AML-193 (cell line): ENCODE results near the gene CEP131.

Experiments used
- DNase-seq, 2 experiments: peaks; one replicate each; lab custom pipeline; 2025; lab: John Stamatoyannopoulos, UW

CEP131 gene

DNA sequence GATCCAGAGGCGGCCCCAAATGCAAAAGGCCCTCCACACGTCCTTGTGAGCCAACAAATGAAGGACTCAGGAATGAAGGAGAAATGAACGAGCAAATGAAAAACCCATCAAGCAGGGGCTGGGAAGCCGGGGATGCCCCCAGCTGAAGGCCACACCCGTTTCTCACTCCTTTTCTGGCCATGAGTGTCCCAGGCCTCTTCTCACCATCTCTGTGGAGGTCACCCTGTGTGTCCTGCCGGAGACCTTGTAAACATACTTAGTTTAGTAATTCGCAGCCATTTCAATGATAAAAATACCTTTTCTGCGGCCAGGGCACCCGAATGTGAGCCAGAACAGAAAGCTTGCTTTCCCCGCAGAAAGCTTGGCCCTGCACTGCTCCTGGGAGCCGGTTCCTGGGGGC is 35.6 kb downstream of the CEP131 start:
- DNase-seq = no peak

DNA sequence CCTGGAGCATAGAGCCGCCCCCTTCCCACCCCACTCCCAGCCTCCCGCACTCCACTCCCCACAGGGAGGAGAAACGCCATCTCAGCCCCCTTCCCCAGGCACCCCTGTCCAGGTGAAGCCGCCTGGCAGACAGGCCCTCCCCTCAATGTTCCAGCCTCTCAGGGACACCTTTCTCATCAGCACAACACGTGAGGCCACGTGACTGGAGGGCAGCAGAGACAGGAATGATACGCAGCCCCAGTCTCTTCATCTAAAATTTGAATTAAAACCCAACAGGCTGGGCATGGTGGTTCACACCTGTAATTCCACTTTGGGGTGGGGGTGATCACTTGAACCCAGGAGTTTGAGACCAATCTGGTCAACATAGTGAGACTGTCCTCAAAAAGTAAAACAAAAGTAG is 36.6 kb downstream of the CEP131 start:
- no peak for DNase-seq

DNA sequence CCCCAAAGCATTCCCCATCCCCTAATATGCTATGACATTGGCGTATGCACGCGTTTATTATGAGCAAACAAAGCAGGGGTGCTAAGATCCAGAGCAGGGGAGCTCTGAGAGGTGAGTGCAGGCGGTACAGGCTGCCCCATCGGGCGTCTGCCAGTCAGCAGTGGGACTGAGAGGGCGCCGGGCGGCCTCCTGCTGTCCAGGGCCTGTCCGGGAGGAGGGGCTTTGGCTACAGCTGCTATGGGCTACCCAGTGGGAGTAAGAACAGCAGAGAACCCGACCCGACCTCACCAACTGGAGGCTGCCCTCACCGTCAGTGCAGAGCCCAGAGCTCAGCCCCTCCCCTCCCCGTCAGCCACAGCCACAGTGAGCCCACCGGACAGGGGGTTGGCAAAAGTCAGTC is 38.2 kb downstream of the CEP131 start:
- DNase-seq = no peak

DNA sequence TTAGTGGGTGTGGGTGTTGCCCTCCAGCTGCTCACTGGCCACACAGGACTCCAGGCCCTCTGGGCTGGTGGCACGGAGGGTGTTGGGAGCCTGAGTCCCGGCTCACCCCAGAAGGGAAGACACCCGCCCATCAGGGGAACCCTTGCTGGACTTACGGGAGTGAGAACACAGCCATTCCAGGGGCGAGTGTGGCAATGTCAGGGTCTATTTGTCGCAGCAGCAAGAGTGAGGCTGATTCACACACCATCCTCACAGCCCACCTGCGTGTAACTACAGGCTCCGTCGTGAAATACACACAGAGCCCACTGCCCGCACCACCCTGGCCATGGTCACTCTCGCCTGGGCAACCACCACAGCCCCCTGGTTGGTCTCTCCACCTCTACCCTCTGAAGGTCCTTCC is 39.0 kb downstream of the CEP131 start:
- no peak for DNase-seq

DNA sequence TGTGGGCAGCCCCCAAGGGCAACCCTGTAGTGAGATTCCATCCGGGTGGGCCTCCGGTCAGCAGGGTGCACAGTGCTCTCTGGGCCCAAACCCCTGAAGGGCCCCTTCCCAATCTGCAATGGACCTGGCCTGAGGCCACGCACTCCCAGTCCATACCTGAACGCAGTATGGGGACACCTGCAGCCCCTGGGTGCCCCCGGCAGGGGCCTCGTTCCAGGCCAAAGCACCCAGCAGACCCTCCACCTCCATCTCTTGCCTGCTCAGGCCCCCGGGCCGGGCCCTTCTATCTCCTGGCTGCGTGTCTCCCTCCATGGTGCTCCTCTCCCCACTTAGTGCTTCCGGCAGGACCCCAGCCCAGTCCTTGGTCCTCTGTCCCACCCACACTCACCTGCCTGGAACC is 39.4 kb downstream of the CEP131 start:
- no peak for DNase-seq

DNA sequence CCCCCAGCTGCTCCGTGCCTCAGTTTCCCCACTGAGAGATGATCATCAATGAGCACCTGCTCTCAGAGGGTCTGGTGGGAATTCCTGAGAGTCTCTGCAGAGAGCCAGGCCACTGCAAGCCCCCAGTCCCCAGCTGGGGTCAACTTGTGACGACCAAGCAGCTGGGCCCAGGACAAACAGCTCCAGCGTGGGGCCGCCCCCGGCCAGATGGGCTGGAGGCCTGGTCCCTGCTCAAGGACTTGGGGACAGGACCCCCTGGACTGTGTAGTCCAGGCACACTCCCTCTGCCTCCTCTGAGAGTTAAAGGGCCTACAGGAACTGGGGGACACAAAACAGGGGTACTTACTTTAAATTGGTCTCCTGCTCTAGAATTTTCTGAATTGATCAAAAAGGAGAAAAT is 40.2 kb downstream of the CEP131 start:
- no peak for DNase-seq

DNA sequence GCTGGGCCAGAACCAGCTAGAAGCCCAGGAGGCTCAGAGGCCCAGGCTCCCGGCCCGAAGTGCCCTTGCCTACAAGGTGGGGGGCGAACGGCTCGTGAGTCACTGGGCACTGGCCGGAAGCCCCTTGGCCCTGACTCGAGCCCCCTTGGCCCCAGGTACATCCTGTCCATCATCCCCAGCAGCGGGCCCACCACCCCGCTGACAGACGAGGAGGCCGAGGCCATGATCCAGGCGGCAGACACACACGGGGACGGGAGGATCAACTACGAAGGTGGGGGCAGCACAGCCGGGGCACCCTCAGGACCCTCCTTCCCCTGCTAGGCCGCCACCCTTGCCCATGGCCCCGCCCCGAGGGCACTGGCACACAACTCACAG is 41.0 kb downstream of the CEP131 start:
- DNase-seq = no peak

DNA sequence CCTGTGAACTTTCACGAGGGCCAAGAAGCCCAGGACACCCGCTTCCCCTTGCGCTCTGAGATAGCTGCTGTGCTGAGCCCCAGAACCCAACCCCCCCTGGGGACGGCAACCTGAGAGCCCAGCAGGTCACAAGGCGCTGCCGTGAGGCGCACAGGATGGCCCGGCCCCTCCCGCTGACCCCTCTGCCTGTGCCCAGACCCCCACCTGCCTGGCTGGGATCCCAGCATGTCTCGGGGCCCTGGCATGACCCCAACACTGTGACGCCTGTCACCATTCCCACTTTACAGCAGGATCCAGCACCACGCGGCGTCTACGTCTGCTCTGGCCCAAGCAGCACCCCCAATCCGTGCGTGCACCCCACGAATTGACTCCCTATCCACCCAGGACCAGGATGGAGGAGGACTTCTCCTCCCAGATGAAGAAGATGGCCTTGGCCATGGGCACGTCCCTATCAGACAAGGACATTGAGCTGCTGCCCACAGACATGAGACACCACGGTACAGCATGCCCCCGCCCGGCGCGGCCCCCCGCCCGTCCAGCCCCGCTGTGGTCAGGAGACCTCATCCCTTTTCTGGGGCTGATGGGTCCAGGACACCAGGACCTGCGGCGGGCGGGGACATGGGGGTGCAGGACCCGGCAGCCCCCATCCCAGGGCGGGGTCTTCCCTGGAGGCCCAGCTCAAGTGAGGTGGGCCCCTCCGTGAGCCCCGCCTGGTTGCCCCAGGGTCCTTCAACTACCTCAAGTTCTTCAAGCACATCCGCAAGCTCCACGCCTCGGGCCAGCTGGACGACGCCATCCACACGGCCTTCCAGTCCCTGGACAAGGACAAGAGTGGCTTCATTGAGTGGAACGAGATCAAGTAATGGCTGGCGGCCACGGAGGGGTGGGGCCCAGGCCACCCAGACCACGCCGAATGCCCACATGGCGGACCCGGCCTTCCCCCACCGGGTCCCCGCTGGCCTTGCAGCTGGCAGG is 41.6 kb downstream of the CEP131 start:
- no peak for DNase-seq

DNA sequence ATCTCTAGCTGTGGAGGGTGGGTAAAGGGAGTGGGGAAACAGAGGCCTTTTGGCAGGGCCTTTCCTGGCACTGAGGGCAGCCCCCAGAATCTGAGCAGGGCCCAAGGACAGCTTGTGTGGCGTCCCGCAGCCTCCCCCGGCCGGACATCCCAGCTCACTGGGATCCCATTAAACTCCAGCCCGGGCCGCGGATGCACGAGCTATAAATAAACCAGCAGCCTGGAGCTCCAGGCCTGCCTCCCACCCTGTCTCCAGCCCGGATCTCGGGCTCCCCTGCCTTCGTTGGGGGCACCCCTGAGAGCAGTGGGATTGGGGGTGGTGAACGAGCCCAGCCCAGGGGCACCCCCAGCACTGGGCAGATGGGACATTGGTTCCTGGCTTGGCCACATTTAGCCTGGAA is 42.9 kb downstream of the CEP131 start:
- no peak for DNase-seq

DNA sequence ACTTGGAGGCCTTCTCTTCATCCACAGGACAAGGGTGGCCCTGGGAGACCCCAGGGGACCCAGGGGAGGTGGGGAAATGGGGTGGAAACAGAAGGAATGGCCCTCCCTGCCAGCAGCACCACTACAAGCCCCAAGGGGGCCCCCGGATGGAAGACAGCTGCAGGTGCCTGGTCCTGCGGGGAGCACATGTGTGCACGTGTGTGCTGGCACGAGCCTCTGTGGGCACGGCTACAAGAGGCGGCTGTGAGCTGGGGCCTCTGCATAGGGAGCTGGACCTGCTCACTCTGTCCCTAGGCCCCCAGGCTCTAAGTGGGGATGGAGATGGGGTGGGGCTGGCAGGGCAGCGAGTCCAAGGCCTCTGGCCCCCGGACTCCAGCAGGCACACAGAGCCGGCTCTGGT is 43.5 kb downstream of the CEP131 start:
- no peak for DNase-seq

DNA sequence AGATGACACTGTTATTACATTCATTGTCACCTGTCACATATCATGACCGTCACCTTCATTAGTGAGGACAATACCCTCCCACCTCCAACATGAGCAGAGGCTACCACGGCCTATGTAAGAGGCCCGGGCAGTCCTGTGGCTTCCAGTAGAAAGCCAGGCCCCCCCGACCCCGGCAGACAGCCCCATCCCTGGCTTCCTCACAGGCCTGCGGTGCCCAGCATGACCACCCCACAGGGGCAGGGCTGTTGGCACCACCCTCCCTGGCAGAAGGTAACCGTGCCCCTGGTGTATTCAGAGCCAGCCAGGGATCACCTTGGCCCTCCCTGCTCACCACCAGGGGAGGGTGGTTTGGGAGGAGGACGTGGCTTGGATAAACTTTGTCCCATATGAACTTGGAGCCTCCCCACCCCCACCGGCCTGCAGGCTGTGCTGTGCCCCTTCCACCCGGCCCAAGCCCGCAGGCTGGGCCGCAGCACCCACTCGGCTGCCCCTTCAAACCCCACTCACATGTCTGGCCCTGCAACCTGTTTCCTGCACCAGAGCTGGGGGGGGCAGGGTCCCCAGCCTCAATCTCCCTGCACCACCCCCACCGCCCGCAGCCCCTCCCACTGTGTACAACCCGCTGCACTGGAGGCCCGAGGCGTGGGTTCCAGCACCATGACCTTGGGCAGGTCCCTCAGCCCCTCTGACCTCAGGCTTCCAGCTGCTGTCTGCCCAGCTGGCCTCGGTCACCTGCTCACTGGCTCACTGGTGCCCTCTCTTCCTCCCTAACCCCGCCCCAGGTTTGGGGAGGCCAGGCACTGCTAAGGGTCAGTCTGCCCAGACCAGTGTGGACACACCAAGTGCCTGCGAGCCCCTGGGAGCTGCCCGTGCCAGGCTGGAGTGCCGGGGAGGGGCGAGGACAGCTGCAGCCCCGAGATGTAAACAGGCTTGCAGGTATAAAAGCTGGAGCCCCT is 44.4 kb downstream of the CEP131 start:
- DNase-seq = no peak

DNA sequence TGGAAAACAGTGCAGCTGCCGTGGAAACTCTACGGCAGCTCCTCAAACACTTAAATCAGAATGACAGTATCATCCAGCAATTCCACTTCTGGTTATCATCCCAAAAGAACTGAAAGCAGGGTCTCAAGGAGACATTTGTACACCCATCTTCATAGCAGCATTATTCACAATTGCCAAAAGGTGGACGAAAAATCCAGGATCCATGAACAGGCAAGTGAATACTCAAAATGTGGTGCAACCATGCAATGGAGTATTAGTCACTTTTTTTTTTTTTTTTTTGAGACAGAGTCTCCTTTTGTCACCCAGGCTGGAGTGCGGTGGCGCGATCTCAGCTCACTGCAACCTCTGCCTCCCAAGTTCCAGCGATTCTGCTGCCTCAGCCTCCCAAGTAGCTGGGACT is 46.1 kb downstream of the CEP131 start:
- no peak for DNase-seq

DNA sequence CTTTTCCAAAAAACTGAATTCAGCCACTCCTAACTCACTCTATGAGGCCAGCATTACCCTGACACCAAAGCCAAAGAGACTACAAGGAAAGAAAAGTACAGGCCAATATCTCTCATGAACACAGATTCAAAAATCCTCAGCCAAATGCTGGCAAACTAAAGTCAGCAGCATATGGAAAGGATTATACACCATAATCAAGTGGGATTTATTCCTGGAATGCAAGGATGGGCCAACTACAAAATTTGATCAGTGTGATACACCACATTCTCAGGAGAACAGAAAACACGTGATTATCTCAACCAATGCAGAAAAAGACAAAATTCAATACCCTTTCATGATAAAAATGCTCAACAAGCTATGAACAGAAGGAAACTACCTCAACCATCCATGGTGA is 49.0 kb downstream of the CEP131 start:
- DNase-seq = no peak

DNA sequence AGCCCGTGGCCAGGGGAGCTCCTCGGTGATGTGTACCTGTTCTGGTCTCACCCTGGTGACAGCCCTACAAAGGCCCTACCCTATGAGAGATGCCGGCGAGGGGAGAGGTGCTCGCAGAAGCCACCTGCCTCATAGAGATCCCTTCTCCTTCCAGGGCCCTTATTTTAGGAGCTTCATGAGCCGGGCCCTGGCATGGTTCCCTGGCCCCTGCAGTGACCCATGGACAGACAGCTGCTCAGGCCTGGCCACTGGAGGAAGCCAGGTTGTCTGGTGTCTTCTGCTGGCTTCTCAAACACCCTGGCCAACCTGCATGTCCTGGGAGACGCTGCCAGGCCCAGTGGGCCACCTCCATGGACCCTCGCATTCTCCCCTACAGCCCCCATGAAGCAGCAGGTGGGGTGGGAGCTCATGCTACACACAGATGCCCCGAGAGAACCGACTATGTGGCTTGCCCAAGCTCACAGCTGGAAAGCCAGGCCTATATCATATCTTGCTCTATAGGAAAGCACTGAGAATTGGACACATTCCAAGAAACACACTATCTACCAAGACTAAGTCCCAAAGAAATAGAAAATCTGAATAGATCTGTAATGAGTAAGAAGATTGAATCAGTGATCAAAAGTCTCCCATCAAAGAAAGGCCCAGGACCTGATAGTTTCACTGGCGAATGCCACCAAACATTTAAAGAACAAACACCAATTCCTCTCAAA is 49.6 kb downstream of the CEP131 start:
- no peak for DNase-seq

DNA sequence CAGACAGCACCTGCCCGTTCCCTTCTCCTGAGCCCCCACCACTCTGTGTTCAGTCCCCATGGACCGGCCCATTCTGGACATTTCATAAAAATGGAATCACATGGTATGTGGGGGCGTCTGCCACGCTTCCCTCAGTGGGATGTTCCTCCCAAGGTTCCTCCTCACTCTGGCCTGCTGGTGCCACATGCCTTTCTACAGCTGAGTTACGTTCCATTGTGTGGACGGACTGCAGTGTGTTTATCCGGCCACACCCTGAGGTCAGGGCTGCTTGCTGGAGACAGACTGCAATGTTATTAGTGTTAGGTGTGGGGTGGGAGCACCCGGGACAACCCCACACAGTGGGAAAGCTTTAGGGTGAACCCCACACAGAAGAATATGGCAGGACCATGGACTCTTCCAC is 50.8 kb downstream of the CEP131 start:
- no peak for DNase-seq

DNA sequence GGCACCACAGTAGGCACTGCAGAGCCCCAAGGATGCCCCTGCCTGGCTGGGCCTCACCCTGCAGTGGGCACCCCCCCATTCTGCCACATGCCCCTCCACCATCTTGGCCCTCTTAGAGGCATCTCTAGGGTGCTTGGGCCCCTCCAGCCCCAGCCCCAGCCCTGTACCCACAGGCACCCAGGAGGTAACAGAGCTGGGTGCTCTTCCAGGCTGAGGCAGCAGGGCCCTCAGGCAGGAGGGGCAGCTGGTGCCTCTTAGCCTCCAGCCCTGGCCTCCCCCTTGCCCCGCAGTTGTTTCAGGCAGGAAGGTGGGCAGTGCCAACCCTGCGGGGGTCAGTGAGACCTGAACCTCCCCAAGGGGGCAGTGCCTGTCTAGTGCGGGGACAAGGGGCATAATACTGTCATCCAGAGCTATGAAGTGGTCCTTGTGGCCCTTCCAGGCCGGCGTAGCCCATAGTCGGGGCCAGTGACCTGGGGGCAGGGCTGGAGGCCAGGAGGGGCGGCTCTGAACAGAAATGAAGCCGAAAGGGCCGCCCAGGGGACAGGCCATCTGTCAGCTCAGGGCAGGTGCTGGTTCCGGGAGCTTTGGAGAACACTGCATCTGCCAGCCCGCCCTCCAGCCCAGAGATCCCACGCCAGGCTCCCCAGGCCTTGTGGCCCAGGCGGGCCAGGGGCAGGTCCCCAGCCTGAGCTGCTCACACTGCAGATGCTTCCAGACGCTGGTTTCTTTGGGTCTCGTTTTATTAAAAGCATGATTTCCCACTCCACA is 51.9 kb downstream of the CEP131 start:
- DNase-seq = no peak

DNA sequence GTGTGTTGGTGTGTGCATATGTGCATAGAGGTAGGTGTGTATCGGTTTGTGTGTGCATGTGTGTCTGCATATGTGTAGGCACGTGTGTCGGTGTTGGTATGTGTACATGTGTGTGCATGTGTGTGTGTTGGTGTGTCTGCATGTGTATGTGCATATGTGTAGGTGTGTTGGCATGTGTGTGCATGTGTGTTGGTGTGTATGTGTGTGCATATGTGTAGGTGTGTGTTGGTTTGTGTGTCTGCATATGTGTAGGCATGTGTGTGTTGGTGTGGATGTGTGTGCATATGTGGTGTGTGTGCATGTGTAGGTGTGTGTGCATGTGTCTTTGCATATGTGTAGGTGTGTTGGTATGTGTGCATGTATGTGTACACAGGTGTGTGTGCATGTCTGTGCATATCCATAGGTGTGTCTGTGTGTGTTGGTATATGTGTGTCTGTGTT is 52.9 kb downstream of the CEP131 start:
- no peak for DNase-seq

DNA sequence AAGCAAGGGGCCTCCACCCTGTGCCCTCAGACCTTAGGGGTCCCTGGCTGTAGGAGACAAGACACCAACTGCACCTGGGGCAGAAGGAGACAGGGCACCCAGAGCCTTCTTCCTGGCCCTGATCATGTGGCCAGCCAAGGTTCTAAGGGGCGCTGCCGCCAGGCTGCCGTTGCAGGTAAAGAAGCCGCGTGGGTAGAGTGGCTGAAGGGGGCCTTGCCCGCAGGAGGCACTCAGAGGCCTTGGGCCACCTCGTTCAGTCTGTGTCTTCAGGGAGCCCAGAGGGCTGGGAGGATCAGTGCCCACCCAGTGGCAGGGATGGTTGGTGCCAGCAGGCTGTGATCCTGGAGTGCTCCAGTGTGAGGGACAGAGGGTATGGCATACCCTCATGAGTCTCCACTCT is 55.1 kb downstream of the CEP131 start:
- DNase-seq = no peak

DNA sequence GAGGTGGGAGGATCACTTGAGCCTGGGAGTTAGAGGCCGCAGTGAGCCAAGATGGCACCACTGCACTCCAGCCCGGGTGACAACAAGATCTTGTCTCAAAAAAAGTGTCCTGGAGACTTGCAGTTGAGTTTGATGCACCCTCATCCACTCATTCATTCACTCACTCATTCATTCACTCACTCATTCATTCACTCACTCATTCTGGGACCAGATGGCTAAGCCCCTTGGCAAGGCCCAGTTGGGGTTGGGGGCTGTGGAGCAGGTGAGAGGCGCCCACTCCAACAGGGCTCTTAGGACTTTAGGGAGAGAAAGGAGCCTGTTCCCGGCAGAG is 55.6 kb downstream of the CEP131 start:
- no peak for DNase-seq

DNA sequence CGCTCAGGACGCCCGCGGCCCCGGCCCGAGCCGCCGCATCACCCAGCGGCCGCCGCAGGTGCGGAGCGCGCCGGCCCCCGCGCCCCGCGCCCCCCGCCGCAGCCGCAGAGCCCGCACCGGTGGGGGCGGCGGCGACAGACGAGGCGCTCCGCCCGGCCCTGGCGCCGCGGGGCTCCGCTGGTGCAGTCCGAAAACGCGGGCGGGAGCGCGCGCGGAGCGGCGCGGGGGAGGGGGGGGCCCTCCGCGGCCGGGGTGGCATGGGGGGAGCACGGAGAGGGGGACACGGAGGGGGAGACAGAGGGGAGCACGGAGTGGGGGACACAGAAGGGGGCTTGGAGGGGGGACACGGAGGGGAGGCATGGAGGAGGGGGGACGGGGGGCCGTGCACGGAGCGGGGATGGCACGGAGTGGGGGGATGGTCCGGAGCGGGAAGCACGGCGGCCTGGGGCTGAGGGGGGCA is 56.7 kb downstream of the CEP131 start, which contains the start of gene AATK:
Gene AATK (minus strand): TSS at position 189 of the 460 bp plus-strand sequence. CDS start 229 bp downstream, outside the sequence.
- DNase-seq = no peak
